Astrocyte (in vitro differentiated cells and primary cell): Measurements from ENCODE around the gene IGF2BP3.

Experiments
- EZH2 ChIP-seq: IDR thresholded peaks from 2 replicates; pipeline ENCODE4 v1.6.1; 2012; ENCODE audit warnings: mild to moderate bottlenecking, low read length, inconsistent platforms; ENCODE audit not compliant: insufficient read depth
- TF ChIP-seq, protein P1 (sequence below): IDR thresholded peaks from 2 replicates; pipeline ENCODE4 v1.5.1; 2011; ENCODE audit warnings: low read depth, mild to moderate bottlenecking, inconsistent platforms, low read length, moderate library complexity; ENCODE audit not compliant: insufficient read depth

DNA sequence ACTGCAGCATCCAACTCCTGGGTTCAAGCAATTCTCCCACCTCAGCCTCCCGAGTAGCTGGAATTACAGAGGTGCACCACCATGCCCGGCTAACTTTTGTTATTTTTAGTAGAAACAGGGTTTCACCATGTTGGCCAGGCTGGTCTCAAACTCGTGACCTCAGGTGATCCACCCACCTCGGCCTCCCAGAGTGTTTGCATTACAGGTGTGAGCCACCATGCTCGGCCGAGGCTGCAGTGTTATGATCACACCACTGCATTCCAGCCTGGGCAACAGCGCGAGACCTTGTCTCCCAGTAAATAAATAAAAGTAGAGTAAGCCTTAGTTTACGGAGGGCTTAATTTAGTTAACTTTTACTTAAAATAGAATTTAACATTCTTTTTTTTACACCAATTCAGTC is 23.7 kb upstream of the IGF2BP3 start:
- no peak for TF ChIP-seq EZH2
- TF ChIP-seq, protein P1, sequence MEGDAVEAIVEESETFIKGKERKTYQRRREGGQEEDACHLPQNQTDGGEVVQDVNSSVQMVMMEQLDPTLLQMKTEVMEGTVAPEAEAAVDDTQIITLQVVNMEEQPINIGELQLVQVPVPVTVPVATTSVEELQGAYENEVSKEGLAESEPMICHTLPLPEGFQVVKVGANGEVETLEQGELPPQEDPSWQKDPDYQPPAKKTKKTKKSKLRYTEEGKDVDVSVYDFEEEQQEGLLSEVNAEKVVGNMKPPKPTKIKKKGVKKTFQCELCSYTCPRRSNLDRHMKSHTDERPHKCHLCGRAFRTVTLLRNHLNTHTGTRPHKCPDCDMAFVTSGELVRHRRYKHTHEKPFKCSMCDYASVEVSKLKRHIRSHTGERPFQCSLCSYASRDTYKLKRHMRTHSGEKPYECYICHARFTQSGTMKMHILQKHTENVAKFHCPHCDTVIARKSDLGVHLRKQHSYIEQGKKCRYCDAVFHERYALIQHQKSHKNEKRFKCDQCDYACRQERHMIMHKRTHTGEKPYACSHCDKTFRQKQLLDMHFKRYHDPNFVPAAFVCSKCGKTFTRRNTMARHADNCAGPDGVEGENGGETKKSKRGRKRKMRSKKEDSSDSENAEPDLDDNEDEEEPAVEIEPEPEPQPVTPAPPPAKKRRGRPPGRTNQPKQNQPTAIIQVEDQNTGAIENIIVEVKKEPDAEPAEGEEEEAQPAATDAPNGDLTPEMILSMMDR = no peak
